Measurements from ENCODE around the gene F2RL1. TPM values are rescaled to one million over a fixed set of nuclear protein-coding genes. Genes with fewer than 3 reads are reported as not detected.

The F2RL1 gene
- total and polyA plus RNA-seq, 2 of the 8 experiments (the other 6 are each of a cell fraction or from before 2014, with no cell fraction given) = 23.2 to 26.6 TPM

GRCh38 chr5:76807296-76807695 lies 11.5 kb upstream of the F2RL1 start:
- POLR2A ChIA-PET (ENCODE audit: partially characterized antibody) = interaction anchor here (0.7 to 11.5 kb wide), 17 partner anchors 9 to 281 kb away, joined by 3 to 131 read pairs (median 10); partner anchors contain the start of genes F2RL1 and ZBED3
- Histone ChIP-seq H3K23me2 (ENCODE audit: low read depth, low read length) (peaks cover 3% of the 10 kb centered on the region), H3K14ac (ENCODE audit: insufficient read length) (no peak overlapping the region), H3K27me3 (replicated peaks in 1 of 4; ENCODE audit: control insufficient read depth in 3 of 4, extremely low read depth in 1 of 4, insufficient read depth in 3 of 4, low read length in 3 of 4) (no peaks in the 10 kb centered on the region; a peak in 1 of 7 replicates), H3K79me2 (ENCODE audit: control insufficient read depth in 1 of 2, insufficient read depth in 2 of 2, low read length in 2 of 2) (no peaks in the 10 kb centered on the region), H2AK5ac (ENCODE audit: low read depth, low read length) (no peak overlapping the region), H2BK120ac (replicated peaks; ENCODE audit: low read depth, low read length) (peak overlapping the region; percentile 81), H3K23ac (ENCODE audit: insufficient read length) (no peak overlapping the region), H2BK12ac (ENCODE audit: low read depth, low read length) (peak overlapping the region; percentile 13; the same call in 1 of the 2 replicates), H2BK15ac (ENCODE audit: low read length) (no peak overlapping the region), H3K4me1 (replicated peaks in 1 of 4; ENCODE audit: control insufficient read depth in 3 of 4, insufficient read depth in 4 of 4, low read length in 3 of 4) (peaks cover 8 to 22% (median 17%) of the 10 kb centered on the region in 4 experiments; a peak in 6 of 7 replicates), H3K9ac (replicated peaks in 1 of 4; ENCODE audit: extremely low read depth in 1 of 4, low read depth in 3 of 4, low read length in 3 of 4) (peak overlapping the region in 2 of 4 experiments; percentile 14 to 51; a peak in 2 of 7 replicates), H3K4me3 (ENCODE audit: extremely low read depth in 1 of 4, insufficient read depth in 2 of 4, low read depth in 3 of 4, low read length in 4 of 4) (peak overlapping the region in 3 of 4 experiments; percentile 21 to 52 (median 32); a peak in 5 of 8 replicates), H4K91ac (replicated peaks; ENCODE audit: insufficient read length, low read length) (peak overlapping the region; percentile 83), H2AFZ (ENCODE audit: low read length) (no peak overlapping the region), H3K79me1 (ENCODE audit: low read depth, low read length) (no peaks in the 10 kb centered on the region), H3K9me3 (ENCODE audit: insufficient read depth in 2 of 2, low read depth in 1 of 2, low read length in 1 of 2) (peaks cover 3 to 15% of the 10 kb centered on the region in 2 experiments; a peak in 3 of 4 replicates), H4K20me1 (replicated peaks in 1 of 2; ENCODE audit: control insufficient read depth in 1 of 2, insufficient read depth in 2 of 2, low read length in 2 of 2) (no peaks in the 10 kb centered on the region), H2BK20ac (ENCODE audit: low read length) (no peak overlapping the region; the same call in 1 of the 2 replicates), H3K4me2 (ENCODE audit: insufficient read depth in 1 of 2, low read depth in 2 of 2, low read length in 2 of 2) (peak overlapping the region; percentile 72 to 73), H3K18ac (ENCODE audit: extremely low read depth, low read length) (peak overlapping the region; percentile 65), H2BK5ac (ENCODE audit: low read depth, low read length) (peak overlapping the region; percentile 97; the same call in 1 of the 2 replicates), H3K56ac (replicated peaks; ENCODE audit: insufficient read length, low read depth, low read length) (peak overlapping the region; percentile 43), H3K4ac (replicated peaks; ENCODE audit: insufficient read length, low read depth, low read length) (no peak overlapping the region), H4K5ac (ENCODE audit: insufficient read length, low read depth, low read length) (peak overlapping the region; percentile 57), H4K8ac (ENCODE audit: extremely low read depth, insufficient read depth, low read length) (no peak overlapping the region), H3K27ac (ENCODE audit: low read depth, low read length) (peak overlapping the region; percentile 92), H3K36me3 (ENCODE audit: control insufficient read depth in 2 of 4, insufficient read depth in 4 of 4, low read length in 3 of 4) (peaks cover 0 to 4% (median 0%) of the 10 kb centered on the region in 4 experiments; a peak in 1 of 8 replicates)
- FAIRE-seq = peak; percentile 88
- 5% methylated on average over 3 of the region's 3 CpGs; no CpG with 5 or more reads in 1 of the 2 experiments for WGBS, 2 experiments (ENCODE audit: extremely low coverage in 1 of 2, insufficient coverage in 1 of 2, insufficient read length in 1 of 2, insufficient replicate concordance in 2 of 2, low coverage in 1 of 2, low lambda C conversion rate in 2 of 2, missing lambda C conversion rate in 1 of 2)
- no peak for DNase-seq (ENCODE audit: low read depth in 1 of 2, low spot score in 2 of 2)
- CTCF ChIA-PET (ENCODE audit: partially characterized antibody) = interaction anchor here (1.0 to 3.8 kb wide), 7 partner anchors 12 to 270 kb away, joined by 3 to 28 read pairs (median 6); partner anchors contain the start of gene F2RL1
- TF ChIP-seq POLR2A (IDR thresholded peaks at IDR 0.05; ENCODE audit: control extremely low read depth in 1 of 2, low read depth in 2 of 2, low read length in 2 of 2) = peak in 1 of 2 experiments; percentile 54; a peak in 1 of 3 replicates
- 0 out of 4 replicates have a peak, but pooled peaks of 1 of the 2 experiments have one; percentile 11 for TF ChIP-seq HDAC2 (IDR thresholded peaks at IDR 0.05; ENCODE audit: borderline replicate concordance in 1 of 2, low read depth in 2 of 2, low read length in 2 of 2)
- no peak for TF ChIP-seq CREB1 (IDR thresholded peaks at IDR 0.05)
- no peak for TF ChIP-seq TCF12 (IDR thresholded peaks at IDR 0.05; ENCODE audit: low read depth, low read length)
- TF ChIP-seq CEBPB (IDR thresholded peaks at IDR 0.05; ENCODE audit: low read depth, low read length) = no peak
- peak; percentile 50; the same call in 1 of the 2 replicates for TF ChIP-seq JUND (IDR thresholded peaks at IDR 0.05; ENCODE audit: low read length)
- peak; percentile 29; the same call in 1 of the 2 replicates for TF ChIP-seq TBP (IDR thresholded peaks at IDR 0.05; ENCODE audit: low read depth, low read length)
- TF ChIP-seq MAFK (IDR thresholded peaks at IDR 0.05; ENCODE audit: low read depth, low read length) = peak; percentile 15; the same call in 1 of the 2 replicates
- TF ChIP-seq EP300 (IDR thresholded peaks at IDR 0.05; ENCODE audit: borderline replicate concordance in 1 of 2, low read depth in 2 of 2, low read length in 2 of 2) = no peak
- TF ChIP-seq GTF2F1 (IDR thresholded peaks at IDR 0.05; ENCODE audit: borderline replicate concordance, low read depth, low read length) = no peak
- peak; percentile 67; the same call in 1 of the 2 replicates for TF ChIP-seq TEAD4 (IDR thresholded peaks at IDR 0.05; ENCODE audit: low read depth, low read length)
- no peak for TF ChIP-seq NRF1 (IDR thresholded peaks at IDR 0.05; ENCODE audit: low read depth, low read length)
- peak; percentile 61; the same call in 1 of the 2 replicates for TF ChIP-seq TAF1 (IDR thresholded peaks at IDR 0.05; ENCODE audit: low read depth, low read length)
